Thyroid gland (tissue), 4 donors: ENCODE measurements around the gene MEI1.

Experiments used
- CTCF ChIP-seq, 6 experiments: fragments of 200-600 bp in 3 of 6; fragments of 450-650 bp in 3 of 6; sonication (generic) in 3 of 6; IDR thresholded peaks; one replicate each; pipeline ENCODE4 v1.5.1; 2016 to 2019; ENCODE audit warnings: antibody characterized with exemption in 6 of 6, mild to moderate bottlenecking in 2 of 6, inconsistent platforms in 1 of 6, moderate library complexity in 1 of 6
- POLR2A ChIP-seq, 2 donors: fragments of 450-650 bp; IDR thresholded peaks; one replicate each; pipeline ENCODE4 v1.6.1; 2017; ENCODE audit warnings: antibody characterized with exemption in 2 of 2, mild to moderate bottlenecking in 2 of 2, moderate library complexity in 1 of 2

- TF ChIP-seq CTCF (IDR thresholded peaks at IDR 0.05) (no peak), POLR2A (IDR thresholded peaks at IDR 0.05) (no peak)
Measured at GRCh38 chr22:41661088-41661487, 38.2 kb upstream of the MEI1 start.
